Adrenal gland (tissue), 12 donors: ENCODE data around the gene TOGARAM2. TPM values are rescaled to one million over a fixed set of nuclear protein-coding genes. Genes with fewer than 3 reads are reported as not detected.
"Not testable (repeated sequence)": the region's sequence is repeated elsewhere in the genome, so short reads cannot be mapped to it uniquely, and the experiment has no call there.

Experiments
- DNase-seq, 7 donors: peaks; one replicate each; pipeline ENCODE4 v3.0.0-alpha.2; 2019 to 2020
- H3K27ac ChIP-seq, 5 donors: fragments of 200-600 bp; sonication (generic) in 4 of 5; 1 replicate in 3 of 5; 2 replicates in 2 of 5; pipeline versions ENCODE4 v1.5.1 to v1.8.0; 2016 to 2020; ENCODE audit warnings: mild to moderate bottlenecking in 1 of 5
- H3K27me3 ChIP-seq: fragments of 200-600 bp; 2 replicates; pipeline ENCODE4 v1.8.0; 2021
- H3K36me3 ChIP-seq, 2 donors: fragments of 200-600 bp; replicated peaks in 1 of 2; 1 replicate in 1 of 2; 2 replicates in 1 of 2; pipeline versions ENCODE4 v1.5.1 to v1.8.0; 2018 to 2022
- H3K4me1 ChIP-seq, 2 donors: fragments of 200-600 bp; replicated peaks in 1 of 2; 1 replicate in 1 of 2; 2 replicates in 1 of 2; pipeline versions ENCODE4 v1.5.1 to v1.8.0; 2018 to 2021
- H3K4me3 ChIP-seq, 4 donors: fragments of 200-600 bp; sonication (generic) in 3 of 4; one replicate each; pipeline ENCODE4 v1.5.1; 2016 to 2018
- H3K9me3 ChIP-seq, 3 donors: fragments of 200-600 bp; sonication (generic) in 1 of 3; replicated peaks in 1 of 3; 1 replicate in 2 of 3; 2 replicates in 1 of 3; pipeline versions ENCODE4 v1.5.1 to v1.8.0; 2016 to 2021
- POLR2A ChIP-seq, 2 donors: fragments of 450-650 bp; IDR thresholded peaks; one replicate each; pipeline ENCODE4 v1.6.1; 2017; ENCODE audit warnings: antibody characterized with exemption in 2 of 2, mild to moderate bottlenecking in 2 of 2, moderate library complexity in 1 of 2
- WGBS, 4 donors: extraction: QIAGEN DNeasy Blood & Tissue Kit in 2 of 4; methylation state at CpG; one replicate each; pipeline versions ENCODE4 v1.1.5 to v1.1.7; 2013 to 2017; 5-methylcytosine and 5-hydroxymethylcytosine counted together
- intact Hi-C, 2 donors: fragments of 100-400 bp; cut with DNase I; formaldehyde crosslinking; loops; one replicate each; pipeline versions ENCODE4 v1.14.1 to v1.15.0; 2022 to 2023
- polyA plus RNA-seq, 3 donors: library from polyadenylated mRNA; stranded (reverse); fragments of 200-250 nt in 2 of 3; fragments of 350-450 nt in 1 of 3; fragmentation: Illumina TruSeq in 1 of 3; extraction: RNeasy Lipid Tissue Mini Kit (QIAGEN cat#74804) in 1 of 3; gene quantifications; one replicate each; pipeline ENCODE4 v1.2.3, GENCODE V29; 2013 to 2014
- total RNA-seq, 9 donors: library from RNA; depleted of rRNA in 4 of 9; stranded (reverse); fragments of >200 nt in 4 of 9; fragments of 120-200 nt in 1 of 9; fragmentation: NEBNext Ultra II Directional in 1 of 9; extraction: Animal tissue kit (Norgen Biotek cat#: 25700) in 1 of 9; gene quantifications; one replicate each; pipeline versions ENCODE4 v1.1.0 to v1.2.4, GENCODE V29; 2013 to 2023
- TF ChIP-seq, protein P1 (sequence below), 6 experiments: fragments of 450-650 bp in 4 of 6; fragments of 200-600 bp in 2 of 6; sonication (generic) in 1 of 6; IDR thresholded peaks; 1 replicate in 5 of 6; 2 replicates in 1 of 6; pipeline versions ENCODE4 v1.5.1 to v1.8.0; 2016 to 2021; ENCODE audit warnings: antibody characterized with exemption in 6 of 6, mild to moderate bottlenecking in 2 of 6, moderate library complexity in 1 of 6
- donor health status: healthy with polysubstance abuse.
- donor health status: Bipolar disorder and iron deficiency.
- donor health status: DM: yes; HTN: yes; CAD: no.
- donor health status: DM: no; HTN: no; CAD: no.
- donor health status: DM: no; HTN: no; CAD: no.
- donor health status: DM: yes; HTN: yes; CAD: no.

Gene TOGARAM2
- total and polyA plus RNA-seq, 12 donors = under 0.01 to 26.4 (median 1.1) TPM

GRCh38 chr2:28976584-28976983, 4.5 kb upstream of the TOGARAM2 start:
- intact Hi-C loops = no loop called here
- no peak overlapping the region for H3K27ac ChIP-seq
- 55 to 80% (median 66%) methylated on average over 1 to 3 of the region's 3 CpGs for WGBS, 4 donors
- no peaks in the 10 kb centered on the region for H3K36me3 ChIP-seq
- peak in 3 of 7 donors; percentile 28 to 41 (median 37) for DNase-seq
- H3K4me1 ChIP-seq = no peaks in the 10 kb centered on the region
- no peak for TF ChIP-seq POLR2A (IDR thresholded peaks at IDR 0.05)
- TF ChIP-seq, protein P1, sequence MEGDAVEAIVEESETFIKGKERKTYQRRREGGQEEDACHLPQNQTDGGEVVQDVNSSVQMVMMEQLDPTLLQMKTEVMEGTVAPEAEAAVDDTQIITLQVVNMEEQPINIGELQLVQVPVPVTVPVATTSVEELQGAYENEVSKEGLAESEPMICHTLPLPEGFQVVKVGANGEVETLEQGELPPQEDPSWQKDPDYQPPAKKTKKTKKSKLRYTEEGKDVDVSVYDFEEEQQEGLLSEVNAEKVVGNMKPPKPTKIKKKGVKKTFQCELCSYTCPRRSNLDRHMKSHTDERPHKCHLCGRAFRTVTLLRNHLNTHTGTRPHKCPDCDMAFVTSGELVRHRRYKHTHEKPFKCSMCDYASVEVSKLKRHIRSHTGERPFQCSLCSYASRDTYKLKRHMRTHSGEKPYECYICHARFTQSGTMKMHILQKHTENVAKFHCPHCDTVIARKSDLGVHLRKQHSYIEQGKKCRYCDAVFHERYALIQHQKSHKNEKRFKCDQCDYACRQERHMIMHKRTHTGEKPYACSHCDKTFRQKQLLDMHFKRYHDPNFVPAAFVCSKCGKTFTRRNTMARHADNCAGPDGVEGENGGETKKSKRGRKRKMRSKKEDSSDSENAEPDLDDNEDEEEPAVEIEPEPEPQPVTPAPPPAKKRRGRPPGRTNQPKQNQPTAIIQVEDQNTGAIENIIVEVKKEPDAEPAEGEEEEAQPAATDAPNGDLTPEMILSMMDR (IDR thresholded peaks at IDR 0.05) = no peak
- no peak overlapping the region for H3K4me3 ChIP-seq
- H3K27me3 ChIP-seq = no peaks in the 10 kb centered on the region
- H3K9me3 ChIP-seq = no peaks in the 10 kb centered on the region

DNA sequence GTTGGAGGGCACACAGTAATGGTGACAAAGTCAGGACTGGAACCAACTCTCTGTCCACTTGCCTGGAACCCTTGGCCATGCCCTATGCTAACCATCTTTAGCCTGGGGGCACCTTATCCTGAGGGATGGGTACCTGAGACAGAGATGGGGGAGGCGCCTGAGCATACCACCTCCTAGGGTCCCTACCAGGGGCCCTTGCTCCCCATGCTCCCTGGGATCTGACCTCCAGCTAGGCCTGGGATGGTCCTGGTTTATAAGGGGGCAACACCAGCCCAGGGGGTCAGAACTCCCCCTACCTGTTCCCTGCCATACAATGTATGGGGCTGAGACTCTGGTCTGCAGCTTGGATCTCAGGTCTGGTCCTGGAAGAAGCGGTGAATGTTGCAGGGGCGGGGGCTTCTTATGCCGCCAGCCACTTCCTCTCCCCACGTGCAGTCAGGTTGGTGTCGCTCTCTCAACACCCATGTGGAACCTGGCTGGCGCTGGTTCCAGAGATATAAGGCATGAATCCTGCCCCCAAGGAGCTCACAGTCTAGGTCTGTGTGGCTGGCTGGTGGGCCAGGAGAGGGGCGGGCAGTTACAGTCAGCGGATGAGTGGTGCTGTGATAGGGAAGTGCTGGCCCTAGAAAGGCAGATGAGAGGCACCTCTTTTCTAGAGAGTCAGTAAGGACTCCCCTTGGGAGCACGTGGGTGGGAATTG, 3.8 kb upstream of the TOGARAM2 start:
- WGBS, 4 donors = 87 to 93% (median 91%) methylated on average over 8 to 10 of the region's 10 CpGs
- H3K9me3 ChIP-seq = no peaks in the 10 kb centered on the region
- DNase-seq = no peak
- no peak overlapping the region for H3K4me3 ChIP-seq
- no peak overlapping the region for H3K27ac ChIP-seq
- no peak for TF ChIP-seq POLR2A (IDR thresholded peaks at IDR 0.05)
- TF ChIP-seq, protein P1 (IDR thresholded peaks at IDR 0.05) = no peak
- intact Hi-C loops = no loop called here
- no peaks in the 10 kb centered on the region for H3K4me1 ChIP-seq
- no peaks in the 10 kb centered on the region for H3K36me3 ChIP-seq
- no peaks in the 10 kb centered on the region for H3K27me3 ChIP-seq

DNA sequence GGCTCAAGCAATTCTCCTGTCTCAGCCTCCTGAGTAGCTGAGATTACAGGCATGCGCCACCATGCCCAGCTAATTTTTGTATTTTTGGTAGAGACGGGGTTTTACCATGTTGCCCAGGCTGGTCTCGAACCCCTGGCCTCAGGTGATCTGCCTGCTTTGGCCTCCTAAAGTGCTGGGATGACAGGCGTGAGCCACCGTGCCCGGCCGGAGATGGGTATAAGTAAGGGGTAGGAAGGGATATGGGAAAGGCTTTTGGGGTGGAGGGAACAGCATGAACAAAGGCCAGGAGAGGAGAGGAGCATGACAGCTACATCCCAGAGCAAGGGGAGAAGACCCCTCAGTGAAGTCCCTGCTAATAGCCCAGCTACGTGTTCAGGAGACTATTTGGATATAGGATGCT, 3.1 kb upstream of the TOGARAM2 start:
- H3K4me3 ChIP-seq, H3K9me3 ChIP-seq, DNase-seq, H3K4me1 ChIP-seq, H3K27me3 ChIP-seq, H3K36me3 ChIP-seq, H3K27ac ChIP-seq, intact Hi-C loops: not testable (repeated sequence)
- WGBS, 4 donors = 85 to 97% (median 92%) methylated on average over 8 of the region's 8 CpGs

GRCh38 chr2:28978606-28979005, 2.5 kb upstream of the TOGARAM2 start:
- WGBS, 4 donors = 85 to 91% (median 87%) methylated on average over 6 of the region's 6 CpGs
- Histone ChIP-seq H3K4me3 (no peak overlapping the region), H3K27ac (no peak overlapping the region), H3K9me3 (no peaks in the 10 kb centered on the region), H3K4me1 (no peaks in the 10 kb centered on the region), H3K27me3 (no peaks in the 10 kb centered on the region), H3K36me3 (no peaks in the 10 kb centered on the region)
- intact Hi-C loops = no loop called here
- DNase-seq = no peak
- TF ChIP-seq POLR2A (IDR thresholded peaks at IDR 0.05) = no peak
- TF ChIP-seq, protein P1 (IDR thresholded peaks at IDR 0.05) = no peak

- no peaks in the 10 kb centered on the region for H3K9me3 ChIP-seq
- no peak for DNase-seq
- TF ChIP-seq, protein P1 (IDR thresholded peaks at IDR 0.05) = no peak
- no peak for TF ChIP-seq POLR2A (IDR thresholded peaks at IDR 0.05)
- no peak overlapping the region for H3K4me3 ChIP-seq
- intact Hi-C loops = no loop called here
- H3K4me1 ChIP-seq = no peaks in the 10 kb centered on the region
- H3K27ac ChIP-seq = no peak overlapping the region
- no peaks in the 10 kb centered on the region for H3K36me3 ChIP-seq
- WGBS, 4 donors = 71 to 87% (median 79%) methylated on average over 6 to 7 of the region's 7 CpGs
- H3K27me3 ChIP-seq = no peaks in the 10 kb centered on the region
These were observed 2.1 kb upstream of the TOGARAM2 start for GRCh38 chr2:28979041-28979440.
